NB4 (cell line): ENCODE measurements around the gene AGBL5.

Experiments used
- MYC ChIP-seq: IDR thresholded peaks from 2 replicates; pipeline ENCODE4 v1.6.1; 2011; ENCODE audit warnings: low read depth, low read length
- POLR2A ChIP-seq: IDR thresholded peaks from 2 replicates; pipeline ENCODE4 v1.6.1; 2011; ENCODE audit warnings: mild to moderate bottlenecking; ENCODE audit not compliant: insufficient read length; ENCODE audit errors: extremely low read depth
- TF ChIP-seq, protein P1 (sequence below): IDR thresholded peaks from one replicate; pipeline ENCODE4 v1.5.1; 2012; ENCODE audit warnings: low read depth, low read length
- TF ChIP-seq, protein P2 (sequence below): IDR thresholded peaks from 2 replicates; pipeline ENCODE4 v1.6.1; 2011; ENCODE audit warnings: low read depth, low read length

DNA sequence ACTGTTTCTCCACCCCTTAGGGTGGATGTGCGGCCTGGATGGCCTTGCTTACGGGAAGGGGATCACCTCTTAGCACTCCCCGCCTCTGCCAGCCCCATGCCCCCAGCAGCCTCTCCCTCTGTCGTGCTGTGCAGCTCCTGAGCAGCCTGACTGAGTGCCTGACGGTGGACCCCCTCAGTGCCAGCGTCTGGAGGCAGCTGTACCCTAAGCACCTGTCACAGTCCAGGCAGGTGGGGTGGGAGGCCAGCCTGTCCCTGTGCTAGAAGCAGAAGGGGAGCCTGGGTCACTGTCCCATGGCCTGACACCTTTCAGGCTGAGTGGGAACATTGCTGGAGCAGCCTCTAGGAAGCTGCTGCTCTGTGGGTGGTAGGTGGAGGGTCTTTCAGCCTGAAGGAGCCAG lies 13.5 kb upstream of the AGBL5 start:
- TF ChIP-seq, protein P1, sequence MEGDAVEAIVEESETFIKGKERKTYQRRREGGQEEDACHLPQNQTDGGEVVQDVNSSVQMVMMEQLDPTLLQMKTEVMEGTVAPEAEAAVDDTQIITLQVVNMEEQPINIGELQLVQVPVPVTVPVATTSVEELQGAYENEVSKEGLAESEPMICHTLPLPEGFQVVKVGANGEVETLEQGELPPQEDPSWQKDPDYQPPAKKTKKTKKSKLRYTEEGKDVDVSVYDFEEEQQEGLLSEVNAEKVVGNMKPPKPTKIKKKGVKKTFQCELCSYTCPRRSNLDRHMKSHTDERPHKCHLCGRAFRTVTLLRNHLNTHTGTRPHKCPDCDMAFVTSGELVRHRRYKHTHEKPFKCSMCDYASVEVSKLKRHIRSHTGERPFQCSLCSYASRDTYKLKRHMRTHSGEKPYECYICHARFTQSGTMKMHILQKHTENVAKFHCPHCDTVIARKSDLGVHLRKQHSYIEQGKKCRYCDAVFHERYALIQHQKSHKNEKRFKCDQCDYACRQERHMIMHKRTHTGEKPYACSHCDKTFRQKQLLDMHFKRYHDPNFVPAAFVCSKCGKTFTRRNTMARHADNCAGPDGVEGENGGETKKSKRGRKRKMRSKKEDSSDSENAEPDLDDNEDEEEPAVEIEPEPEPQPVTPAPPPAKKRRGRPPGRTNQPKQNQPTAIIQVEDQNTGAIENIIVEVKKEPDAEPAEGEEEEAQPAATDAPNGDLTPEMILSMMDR = no peak
- TF ChIP-seq POLR2A = no peak
- TF ChIP-seq MYC = no peak
- TF ChIP-seq, protein P2, sequence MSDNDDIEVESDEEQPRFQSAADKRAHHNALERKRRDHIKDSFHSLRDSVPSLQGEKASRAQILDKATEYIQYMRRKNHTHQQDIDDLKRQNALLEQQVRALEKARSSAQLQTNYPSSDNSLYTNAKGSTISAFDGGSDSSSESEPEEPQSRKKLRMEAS = no peak
